SK-N-SH (cell line): ENCODE data around the gene PDGFA.

Source experiments
- EZH2phosphoT487 ChIP-seq: fragments of 200-600 bp; sonication (generic); IDR thresholded peaks from 2 replicates; pipeline ENCODE4 v1.6.1; 2017; ENCODE audit warnings: low read depth, mixed run types, mild to moderate bottlenecking, antibody characterized with exemption, moderate library complexity, borderline replicate concordance
- FOSL2 ChIP-seq: IDR thresholded peaks from 2 replicates; pipeline ENCODE4 v1.4.0; 2012; ENCODE audit warnings: low read depth, mild to moderate bottlenecking, moderate library complexity, borderline replicate concordance
- FOXJ3 ChIP-seq: sonication (generic); formaldehyde crosslinking; IDR thresholded peaks from 2 replicates; pipeline ENCODE4 v1.5.1; 2020; ENCODE audit warnings: mild to moderate bottlenecking, missing genetic modification reagents
- GABPA ChIP-seq: IDR thresholded peaks from 2 replicates; pipeline ENCODE4 v1.4.0; 2012; ENCODE audit warnings: low read depth, mild to moderate bottlenecking
- NFIC ChIP-seq: IDR thresholded peaks from 2 replicates; pipeline ENCODE4 v1.4.0; 2012; ENCODE audit warnings: borderline replicate concordance
- RCOR1 ChIP-seq: fragments of 150-350 bp; IDR thresholded peaks from 2 replicates; pipeline ENCODE4 v1.6.1; 2017; ENCODE audit warnings: antibody characterized with exemption, low read length
- RFX5 ChIP-seq: IDR thresholded peaks from 2 replicates; pipeline ENCODE4 v1.6.1; 2012; ENCODE audit warnings: mild to moderate bottlenecking, improper control_type of control experiment, low read length
- SMC3 ChIP-seq: IDR thresholded peaks from 2 replicates; pipeline ENCODE4 v1.6.1; 2012; ENCODE audit warnings: low read depth, low read length, improper control_type of control experiment
- TAF1 ChIP-seq: IDR thresholded peaks from 2 replicates; pipeline ENCODE4 v1.6.1; 2012; ENCODE audit warnings: low read depth, mild to moderate bottlenecking, low read length, moderate library complexity, borderline replicate concordance
- YY1 ChIP-seq: IDR thresholded peaks from 2 replicates; pipeline ENCODE4 v1.4.0; 2012; ENCODE audit warnings: low read depth, mild to moderate bottlenecking
- TF ChIP-seq, protein P1 (sequence below): fragments of 200-600 bp; sonication (generic); IDR thresholded peaks from 2 replicates; pipeline ENCODE4 v1.6.1; 2017; ENCODE audit warnings: antibody characterized with exemption, mild to moderate bottlenecking, moderate library complexity
- TF ChIP-seq, protein P2 (sequence below): fragments of 150-350 bp; IDR thresholded peaks from 2 replicates; pipeline ENCODE4 v1.6.1; 2017; ENCODE audit warnings: antibody characterized with exemption, low read length, low read depth, borderline replicate concordance
- TF ChIP-seq, protein P3 (sequence below): IDR thresholded peaks from 2 replicates; pipeline ENCODE4 v1.6.1; 2012; ENCODE audit warnings: mild to moderate bottlenecking, low read depth, low read length, moderate library complexity

DNA sequence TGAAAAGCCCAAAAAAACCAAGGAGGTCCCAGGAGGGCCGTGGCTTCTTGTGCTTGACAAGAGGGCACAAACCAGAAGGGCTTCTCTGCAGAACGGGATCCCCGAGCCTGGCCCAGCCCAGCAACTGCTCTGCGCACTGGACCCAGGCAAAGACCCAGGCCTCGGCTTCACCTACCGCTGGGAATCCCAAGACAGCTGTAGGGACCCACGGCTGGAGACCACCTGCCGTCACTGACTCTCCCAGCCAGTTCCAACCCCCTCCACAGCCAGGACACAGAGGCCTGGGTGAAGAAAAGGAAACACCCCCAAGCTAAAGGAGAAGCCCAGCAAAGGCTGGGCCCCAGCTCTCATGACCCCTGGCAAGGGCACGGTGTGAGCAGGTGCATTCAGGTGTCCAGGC, 24.3 kb downstream of the PDGFA start:
- TF ChIP-seq, protein P1, sequence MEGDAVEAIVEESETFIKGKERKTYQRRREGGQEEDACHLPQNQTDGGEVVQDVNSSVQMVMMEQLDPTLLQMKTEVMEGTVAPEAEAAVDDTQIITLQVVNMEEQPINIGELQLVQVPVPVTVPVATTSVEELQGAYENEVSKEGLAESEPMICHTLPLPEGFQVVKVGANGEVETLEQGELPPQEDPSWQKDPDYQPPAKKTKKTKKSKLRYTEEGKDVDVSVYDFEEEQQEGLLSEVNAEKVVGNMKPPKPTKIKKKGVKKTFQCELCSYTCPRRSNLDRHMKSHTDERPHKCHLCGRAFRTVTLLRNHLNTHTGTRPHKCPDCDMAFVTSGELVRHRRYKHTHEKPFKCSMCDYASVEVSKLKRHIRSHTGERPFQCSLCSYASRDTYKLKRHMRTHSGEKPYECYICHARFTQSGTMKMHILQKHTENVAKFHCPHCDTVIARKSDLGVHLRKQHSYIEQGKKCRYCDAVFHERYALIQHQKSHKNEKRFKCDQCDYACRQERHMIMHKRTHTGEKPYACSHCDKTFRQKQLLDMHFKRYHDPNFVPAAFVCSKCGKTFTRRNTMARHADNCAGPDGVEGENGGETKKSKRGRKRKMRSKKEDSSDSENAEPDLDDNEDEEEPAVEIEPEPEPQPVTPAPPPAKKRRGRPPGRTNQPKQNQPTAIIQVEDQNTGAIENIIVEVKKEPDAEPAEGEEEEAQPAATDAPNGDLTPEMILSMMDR, result no peak
- TF ChIP-seq YY1 (no peak), RFX5 (no peak), FOXJ3 (no peak), SMC3 (no peak), RCOR1 (no peak), EZH2phosphoT487 (no peak), FOSL2 (no peak), GABPA (no peak), TAF1 (no peak), NFIC (no peak)
- TF ChIP-seq, protein P2, sequence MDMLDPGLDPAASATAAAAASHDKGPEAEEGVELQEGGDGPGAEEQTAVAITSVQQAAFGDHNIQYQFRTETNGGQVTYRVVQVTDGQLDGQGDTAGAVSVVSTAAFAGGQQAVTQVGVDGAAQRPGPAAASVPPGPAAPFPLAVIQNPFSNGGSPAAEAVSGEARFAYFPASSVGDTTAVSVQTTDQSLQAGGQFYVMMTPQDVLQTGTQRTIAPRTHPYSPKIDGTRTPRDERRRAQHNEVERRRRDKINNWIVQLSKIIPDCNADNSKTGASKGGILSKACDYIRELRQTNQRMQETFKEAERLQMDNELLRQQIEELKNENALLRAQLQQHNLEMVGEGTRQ, result no peak
- TF ChIP-seq, protein P3, sequence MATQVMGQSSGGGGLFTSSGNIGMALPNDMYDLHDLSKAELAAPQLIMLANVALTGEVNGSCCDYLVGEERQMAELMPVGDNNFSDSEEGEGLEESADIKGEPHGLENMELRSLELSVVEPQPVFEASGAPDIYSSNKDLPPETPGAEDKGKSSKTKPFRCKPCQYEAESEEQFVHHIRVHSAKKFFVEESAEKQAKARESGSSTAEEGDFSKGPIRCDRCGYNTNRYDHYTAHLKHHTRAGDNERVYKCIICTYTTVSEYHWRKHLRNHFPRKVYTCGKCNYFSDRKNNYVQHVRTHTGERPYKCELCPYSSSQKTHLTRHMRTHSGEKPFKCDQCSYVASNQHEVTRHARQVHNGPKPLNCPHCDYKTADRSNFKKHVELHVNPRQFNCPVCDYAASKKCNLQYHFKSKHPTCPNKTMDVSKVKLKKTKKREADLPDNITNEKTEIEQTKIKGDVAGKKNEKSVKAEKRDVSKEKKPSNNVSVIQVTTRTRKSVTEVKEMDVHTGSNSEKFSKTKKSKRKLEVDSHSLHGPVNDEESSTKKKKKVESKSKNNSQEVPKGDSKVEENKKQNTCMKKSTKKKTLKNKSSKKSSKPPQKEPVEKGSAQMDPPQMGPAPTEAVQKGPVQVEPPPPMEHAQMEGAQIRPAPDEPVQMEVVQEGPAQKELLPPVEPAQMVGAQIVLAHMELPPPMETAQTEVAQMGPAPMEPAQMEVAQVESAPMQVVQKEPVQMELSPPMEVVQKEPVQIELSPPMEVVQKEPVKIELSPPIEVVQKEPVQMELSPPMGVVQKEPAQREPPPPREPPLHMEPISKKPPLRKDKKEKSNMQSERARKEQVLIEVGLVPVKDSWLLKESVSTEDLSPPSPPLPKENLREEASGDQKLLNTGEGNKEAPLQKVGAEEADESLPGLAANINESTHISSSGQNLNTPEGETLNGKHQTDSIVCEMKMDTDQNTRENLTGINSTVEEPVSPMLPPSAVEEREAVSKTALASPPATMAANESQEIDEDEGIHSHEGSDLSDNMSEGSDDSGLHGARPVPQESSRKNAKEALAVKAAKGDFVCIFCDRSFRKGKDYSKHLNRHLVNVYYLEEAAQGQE, result no peak
